Stomach (tissue), 4 donors: ENCODE measurements around the gene MUC21.

ENCODE experiments used
- POLR2A ChIP-seq, 4 donors: fragments of 450-650 bp; IDR thresholded peaks; one replicate each; pipeline ENCODE4 v1.6.1; 2016; ENCODE audit warnings: antibody characterized with exemption in 4 of 4, control low read depth in 2 of 4, mild to moderate bottlenecking in 1 of 4, moderate library complexity in 1 of 4
- POLR2AphosphoS5 ChIP-seq, 3 donors: sonication (generic); formaldehyde crosslinking; IDR thresholded peaks; one replicate each; pipeline ENCODE4 v1.6.1; 2016; ENCODE audit warnings: antibody characterized with exemption in 3 of 3
- TF ChIP-seq, protein P1 (sequence below), 7 experiments: fragments of 450-650 bp in 4 of 7; fragments of 200-600 bp in 3 of 7; sonication (generic) in 3 of 7; IDR thresholded peaks; one replicate each; pipeline ENCODE4 v1.5.1; 2016 to 2019; ENCODE audit warnings: antibody characterized with exemption in 7 of 7, control low read depth in 2 of 7, mild to moderate bottlenecking in 1 of 7

DNA sequence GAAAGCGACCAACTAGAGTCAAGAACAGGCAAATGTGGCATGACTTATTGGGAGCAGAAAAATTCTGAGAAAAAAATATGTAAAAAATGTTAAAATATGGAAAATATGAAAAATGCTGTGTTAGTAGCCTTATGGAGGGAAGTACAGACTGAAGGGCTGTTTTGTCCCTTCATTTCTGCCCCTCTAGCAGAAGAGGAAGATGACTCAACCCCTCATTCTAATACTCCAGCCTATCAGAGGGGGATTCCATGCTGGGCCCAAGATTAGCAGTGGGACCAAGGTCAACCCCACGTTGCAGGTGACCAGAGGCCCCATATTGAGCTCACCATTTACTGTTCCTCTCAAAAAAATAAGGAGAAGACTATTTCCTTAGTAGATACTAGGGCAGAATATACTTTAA, 8.4 kb downstream of the MUC21 start:
- TF ChIP-seq, protein P1, sequence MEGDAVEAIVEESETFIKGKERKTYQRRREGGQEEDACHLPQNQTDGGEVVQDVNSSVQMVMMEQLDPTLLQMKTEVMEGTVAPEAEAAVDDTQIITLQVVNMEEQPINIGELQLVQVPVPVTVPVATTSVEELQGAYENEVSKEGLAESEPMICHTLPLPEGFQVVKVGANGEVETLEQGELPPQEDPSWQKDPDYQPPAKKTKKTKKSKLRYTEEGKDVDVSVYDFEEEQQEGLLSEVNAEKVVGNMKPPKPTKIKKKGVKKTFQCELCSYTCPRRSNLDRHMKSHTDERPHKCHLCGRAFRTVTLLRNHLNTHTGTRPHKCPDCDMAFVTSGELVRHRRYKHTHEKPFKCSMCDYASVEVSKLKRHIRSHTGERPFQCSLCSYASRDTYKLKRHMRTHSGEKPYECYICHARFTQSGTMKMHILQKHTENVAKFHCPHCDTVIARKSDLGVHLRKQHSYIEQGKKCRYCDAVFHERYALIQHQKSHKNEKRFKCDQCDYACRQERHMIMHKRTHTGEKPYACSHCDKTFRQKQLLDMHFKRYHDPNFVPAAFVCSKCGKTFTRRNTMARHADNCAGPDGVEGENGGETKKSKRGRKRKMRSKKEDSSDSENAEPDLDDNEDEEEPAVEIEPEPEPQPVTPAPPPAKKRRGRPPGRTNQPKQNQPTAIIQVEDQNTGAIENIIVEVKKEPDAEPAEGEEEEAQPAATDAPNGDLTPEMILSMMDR (IDR thresholded peaks at IDR 0.05), result no peak
- TF ChIP-seq POLR2AphosphoS5 (IDR thresholded peaks at IDR 0.05), result no peak
- TF ChIP-seq POLR2A (IDR thresholded peaks at IDR 0.05), result no peak
